ENCODE measurements around the gene C1QL3.

The C1QL3 gene

DNA sequence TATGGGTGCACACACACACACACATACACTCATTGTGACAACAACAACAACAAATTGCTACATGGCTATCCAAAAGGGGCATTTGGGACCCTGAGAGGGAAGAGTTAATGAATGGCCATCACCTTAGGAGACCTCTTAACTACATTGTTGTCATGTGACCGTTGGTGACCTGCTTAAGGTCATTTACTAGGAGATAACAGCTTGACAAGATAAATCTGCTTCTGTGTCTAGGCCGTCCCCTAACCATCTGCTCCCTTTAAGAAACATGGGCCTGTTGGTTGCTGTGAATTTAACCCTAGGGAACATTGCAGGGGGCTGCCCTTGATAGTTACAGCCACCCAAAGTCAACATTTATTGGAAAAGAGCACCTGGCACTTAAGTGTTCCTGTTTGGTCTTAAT, 29.7 kb downstream of the C1QL3 start:
- DNase-seq, result no peak

DNA sequence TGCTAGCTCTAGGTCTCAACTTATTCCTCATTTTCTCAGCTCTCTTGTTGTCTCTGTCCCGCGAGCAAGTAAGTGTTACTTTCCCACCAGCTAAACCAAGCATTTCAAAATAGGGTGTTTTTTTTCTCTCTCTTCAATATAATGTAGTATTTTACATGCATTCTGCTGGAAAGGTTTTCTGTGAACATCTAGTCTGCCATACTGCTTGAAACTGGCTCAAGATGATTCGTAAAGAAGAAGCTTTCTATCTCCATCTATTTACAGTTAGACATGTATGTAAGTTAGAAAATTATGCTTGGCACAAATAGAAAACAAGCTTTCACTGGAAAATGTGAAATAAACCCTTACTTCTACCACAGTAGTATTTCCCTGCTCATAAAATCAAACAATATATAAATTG, 31.2 kb downstream of the C1QL3 start:
- no peak for DNase-seq

DNA sequence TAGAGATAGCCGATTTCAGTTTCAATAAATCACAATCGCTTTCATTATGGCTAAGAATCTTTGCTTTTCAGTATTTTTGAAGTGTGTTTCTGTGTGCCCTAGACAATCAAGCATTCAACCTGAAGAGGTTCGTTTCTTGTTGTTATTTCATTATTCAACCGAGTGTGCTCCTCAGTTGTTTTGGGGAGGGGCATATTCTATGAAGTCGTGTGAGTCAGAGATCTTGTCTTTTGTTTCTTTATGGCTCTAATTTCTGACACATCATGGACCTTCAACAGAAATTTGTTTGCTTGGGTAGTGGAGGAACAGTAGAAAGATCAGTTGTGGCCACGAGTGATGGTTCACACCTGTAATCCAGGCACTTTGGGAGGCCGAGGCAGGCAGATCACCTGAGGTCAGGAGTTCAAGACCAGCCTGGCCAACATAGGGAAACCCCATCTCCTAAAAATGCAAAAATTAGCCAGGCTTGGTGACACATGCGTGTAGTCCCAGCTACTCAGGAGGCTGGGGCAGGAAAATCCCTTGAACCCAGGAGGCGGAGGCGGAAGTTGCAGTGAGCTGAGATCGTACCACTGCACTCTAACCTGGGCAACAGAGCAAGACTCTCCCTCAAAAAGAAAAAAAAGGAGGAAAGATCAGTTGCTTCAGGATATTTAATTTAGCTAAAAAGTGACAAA, 38.3 kb downstream of the C1QL3 start:
- no peak for DNase-seq

DNA sequence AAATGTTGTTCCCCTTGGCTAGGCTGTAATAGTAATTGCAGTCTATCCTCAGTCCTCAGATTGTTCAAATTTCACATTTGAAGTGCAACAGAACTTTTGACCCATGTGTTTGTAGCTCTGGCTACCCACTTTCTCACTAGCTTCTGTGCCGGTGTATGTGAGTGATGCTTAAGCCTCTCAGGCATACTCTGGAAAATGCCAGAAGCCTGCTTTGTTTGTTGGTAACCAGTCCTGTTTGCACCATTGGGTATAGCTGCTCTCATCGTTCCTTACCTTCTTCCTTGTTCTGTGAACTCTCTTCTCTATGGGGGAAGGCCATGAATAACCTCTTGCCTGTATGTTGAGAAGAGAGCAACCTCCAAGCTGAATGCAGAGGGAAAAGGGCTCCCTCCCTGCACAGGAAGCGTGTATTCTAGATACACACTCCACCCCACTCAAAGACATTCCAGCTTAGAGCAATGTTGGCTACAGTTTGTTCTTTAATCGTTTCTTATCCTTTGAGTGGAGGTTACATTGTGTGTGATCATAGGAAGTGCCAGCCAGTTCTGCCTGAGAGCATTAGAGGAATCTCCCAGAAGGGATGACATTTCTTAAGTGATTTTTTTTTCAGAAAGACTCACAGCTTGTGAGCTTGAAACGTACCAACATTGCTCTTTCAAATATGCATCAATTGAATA, 40.5 kb downstream of the C1QL3 start:
- no peak for DNase-seq

DNA sequence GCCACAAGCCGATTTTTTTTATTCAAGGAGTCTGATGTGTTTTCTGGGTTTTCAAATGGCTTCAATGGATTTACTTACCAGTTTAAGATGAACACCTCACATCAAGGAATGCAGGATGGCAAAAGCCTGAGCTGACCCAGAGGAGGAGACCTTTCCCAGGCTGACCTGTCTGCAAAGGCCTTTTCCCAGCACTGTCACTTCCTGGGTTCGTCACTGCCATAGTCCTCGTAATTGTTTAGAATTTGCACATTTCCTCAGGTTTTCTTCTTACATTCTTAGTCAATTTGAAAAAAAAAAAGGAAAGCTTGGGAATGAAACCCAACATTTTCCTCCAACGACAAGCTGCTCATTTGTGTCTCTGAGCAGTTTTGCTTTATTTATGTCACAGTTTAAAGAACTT, 42.9 kb downstream of the C1QL3 start:
- DNase-seq, result no peak

DNA sequence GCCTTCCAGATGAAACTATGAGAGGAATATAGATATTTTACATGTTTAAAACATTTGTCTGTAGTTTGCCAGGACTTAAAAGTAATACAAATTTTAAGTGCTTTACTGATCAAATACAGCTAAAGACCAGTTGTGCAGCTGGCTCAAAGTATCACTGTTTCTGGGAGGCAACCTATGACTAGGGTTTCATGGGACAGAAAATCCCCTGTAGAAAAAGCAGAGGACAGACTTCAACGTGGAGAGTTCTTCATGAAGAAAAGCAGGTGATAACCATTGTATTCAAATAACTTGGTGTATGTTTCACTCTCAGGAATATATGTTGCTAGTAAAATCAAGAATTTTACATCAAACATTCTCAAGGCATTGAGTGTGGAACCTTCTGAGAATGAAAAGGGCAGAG, 43.9 kb downstream of the C1QL3 start:
- DNase-seq, result no peak

DNA sequence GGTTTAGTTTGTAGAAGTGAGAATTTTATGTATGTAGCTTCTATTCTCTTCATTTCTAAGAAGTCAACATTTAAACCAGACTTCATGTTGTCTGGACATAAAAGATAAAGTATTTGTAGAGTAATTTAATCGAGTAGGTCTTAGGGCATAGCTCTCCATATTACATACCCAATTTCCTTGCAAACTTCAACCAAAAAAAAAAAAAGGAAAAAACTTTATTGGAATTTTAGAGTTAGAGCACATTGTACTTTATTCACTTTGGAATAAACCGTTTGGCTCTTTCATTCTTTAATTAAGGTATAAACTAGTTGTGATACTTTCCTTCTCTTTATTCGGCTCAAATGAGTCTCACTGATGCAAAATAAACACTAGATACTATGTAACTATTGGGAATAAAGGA, 48.9 kb downstream of the C1QL3 start:
- DNase-seq, result no peak

DNA sequence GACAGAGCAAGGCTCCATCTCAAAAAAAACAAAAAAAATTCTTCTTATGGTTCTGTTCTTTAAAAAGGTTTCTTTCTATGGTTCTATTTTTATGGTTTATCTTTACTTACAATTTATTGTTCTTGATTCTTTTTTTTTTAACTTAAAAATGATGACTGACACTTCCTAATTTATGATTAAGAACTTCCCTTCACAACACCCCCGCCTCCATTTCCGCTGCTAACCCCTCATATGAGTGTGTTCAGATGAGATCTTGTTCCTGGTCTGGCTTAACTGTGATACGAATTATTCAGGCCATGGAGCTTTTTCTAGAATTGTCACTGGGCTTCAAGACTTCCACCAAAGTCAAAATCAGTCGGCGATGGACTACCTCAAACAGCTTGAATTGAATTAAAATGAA, 50.9 kb downstream of the C1QL3 start:
- no peak for DNase-seq

DNA sequence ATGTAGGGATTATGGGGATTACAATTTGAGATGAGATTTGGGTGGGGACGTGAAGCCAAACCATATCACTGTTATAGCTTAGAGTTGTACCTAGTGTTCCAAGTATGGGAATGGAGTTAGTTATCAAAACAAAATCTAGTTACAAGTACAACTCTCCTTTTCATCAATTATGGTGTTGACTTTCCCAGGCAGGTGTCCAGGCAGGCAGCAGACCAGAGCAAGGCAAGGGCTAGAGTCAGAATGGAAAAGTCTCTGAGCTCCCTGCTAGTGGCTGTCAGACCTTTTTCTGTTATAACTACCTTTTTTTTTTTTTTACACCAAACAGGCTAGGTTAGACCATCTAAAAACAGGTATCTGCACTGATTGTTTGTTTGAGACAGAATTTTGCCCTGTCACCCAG, 55.7 kb downstream of the C1QL3 start:
- no peak for DNase-seq

Data from left hindlimb (tissue), 1 donor.